PFSK-1 (cell line): ENCODE measurements around the gene STIM1.

Experiments used
- FOXP2 ChIP-seq: optimal IDR thresholded peaks from 2 replicates; pipeline ENCODE3; 2011; ENCODE audit warnings: borderline replicate concordance, control low read depth, inconsistent platforms; ENCODE audit not compliant: insufficient read depth; ENCODE audit errors: extremely low read length, extremely low read depth
- POLR2AphosphoS5 ChIP-seq: IDR thresholded peaks from 2 replicates; pipeline ENCODE4 v1.6.1; 2012; ENCODE audit warnings: low read depth, mild to moderate bottlenecking, control low read depth, low read length, moderate library complexity
- REST ChIP-seq, 2 experiments: IDR thresholded peaks; 2 replicates each; pipeline versions ENCODE4 v1.6.1 to v1.8.0; 2011 to 2012; ENCODE audit warnings: low read depth in 2 of 2, low read length in 2 of 2, control low read depth in 1 of 2, inconsistent platforms in 1 of 2, mild to moderate bottlenecking in 1 of 2, moderate library complexity in 1 of 2; ENCODE audit not compliant: insufficient read depth in 1 of 2
- SIN3A ChIP-seq: IDR thresholded peaks from 2 replicates; pipeline ENCODE4 v1.6.1; 2012; ENCODE audit warnings: mild to moderate bottlenecking, low read length, moderate library complexity, borderline replicate concordance; ENCODE audit not compliant: insufficient read depth
- TAF1 ChIP-seq: IDR thresholded peaks from 2 replicates; pipeline ENCODE4 v1.6.1; 2012; ENCODE audit warnings: low read length, control low read depth, borderline replicate concordance; ENCODE audit not compliant: insufficient read depth

The STIM1 gene

GRCh38 chr11:4095509-4096230, 240.2 kb downstream of the STIM1 start:
- TF ChIP-seq TAF1 (no peak), FOXP2 (no peak), REST (IDR thresholded peaks at IDR 0.05; ENCODE audit: insufficient read depth in 1 of 2, low read depth in 2 of 2, low read length in 2 of 2) (no peak), POLR2AphosphoS5 (no peak), SIN3A (no peak)

DNA sequence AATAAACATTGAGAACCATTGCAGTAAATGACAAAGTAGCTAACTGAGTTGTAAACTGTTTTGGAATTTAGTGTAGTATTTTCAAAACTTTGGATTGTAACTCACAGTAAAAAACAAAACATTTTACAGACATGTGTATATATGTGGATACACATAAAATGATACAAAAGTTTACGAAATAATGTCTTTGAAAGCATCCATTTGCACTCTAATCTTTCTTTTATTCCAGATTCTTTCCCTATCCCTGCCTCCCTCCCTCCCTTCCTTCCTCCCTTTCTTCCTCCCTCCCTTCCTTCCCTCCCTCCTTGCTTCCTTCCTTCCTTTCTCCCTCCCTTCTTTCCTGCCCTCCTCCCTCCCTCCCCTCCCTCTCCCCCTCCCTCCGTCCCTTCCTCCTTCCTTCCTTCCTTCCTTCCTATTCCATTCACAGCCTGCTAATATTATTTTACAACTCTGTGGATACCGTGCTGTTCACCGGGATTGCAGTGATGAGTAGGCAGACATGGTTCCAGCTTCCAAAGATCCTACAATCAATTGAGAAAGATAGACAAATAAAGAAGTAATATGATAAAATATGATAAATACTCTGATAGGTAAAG, 242.7 kb downstream of the STIM1 start:
- TF ChIP-seq SIN3A (no peak), POLR2AphosphoS5 (no peak; the same call in 1 of the 2 replicates)

- TF ChIP-seq TAF1 (no peak), POLR2AphosphoS5 (no peak), FOXP2 (no peak), REST (IDR thresholded peaks at IDR 0.05; ENCODE audit: insufficient read depth in 1 of 2, low read depth in 2 of 2, low read length in 2 of 2) (no peak), SIN3A (no peak)
Measured at GRCh38 chr11:4102711-4103110, 247.2 kb downstream of the STIM1 start.

- TF ChIP-seq SIN3A (no peak), TAF1 (no peak), POLR2AphosphoS5 (no peak), FOXP2 (no peak), REST (IDR thresholded peaks at IDR 0.05; ENCODE audit: insufficient read depth in 1 of 2, low read depth in 2 of 2, low read length in 2 of 2) (no peak)
Measured at GRCh38 chr11:4103269-4103668, 247.8 kb downstream of the STIM1 start.

DNA sequence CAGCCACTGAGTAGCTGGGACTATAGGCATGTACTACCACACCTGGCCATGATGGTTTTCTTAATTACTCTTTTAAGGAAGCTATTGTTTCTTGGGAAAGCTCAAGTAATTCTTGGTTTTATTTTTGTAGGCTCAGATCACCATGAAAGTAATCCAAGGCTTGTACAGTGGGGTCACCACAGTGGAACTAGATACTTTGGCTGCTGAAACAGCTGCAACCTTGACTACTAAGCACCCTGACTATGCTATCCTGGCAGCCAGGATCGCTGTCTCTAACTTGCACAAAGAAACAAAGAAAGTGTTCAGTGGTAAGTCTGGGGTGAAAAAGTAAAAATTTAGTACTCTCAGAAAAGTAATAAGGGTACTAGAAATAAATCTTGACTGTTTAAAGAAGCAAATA, 250.5 kb downstream of the STIM1 start:
- TF ChIP-seq SIN3A (no peak), TAF1 (no peak), REST (IDR thresholded peaks at IDR 0.05; ENCODE audit: insufficient read depth in 1 of 2, low read depth in 2 of 2, low read length in 2 of 2) (no peak), POLR2AphosphoS5 (no peak), FOXP2 (no peak)
